SK-N-SH (cell line): ENCODE measurements around the gene RAI1. TPM values are rescaled to one million over a fixed set of nuclear protein-coding genes. Genes with fewer than 3 reads are reported as not detected.

ENCODE experiments used
- CTCF ChIA-PET: fragments of 300-600, 350-600 bp; formaldehyde crosslinking; extraction: SDS; loops from one replicate; lab custom pipeline; 2021; lab: Yijun Ruan, JAX
- POLR2A ChIA-PET: fragments of 350-600 bp; sonication (Branson Sonifier 250); formaldehyde crosslinking; extraction: SDS; loops from one replicate; lab custom pipeline; 2020; ENCODE audit warnings: antibody characterized with exemption, inconsistent platforms; lab: Yijun Ruan, JAX
- DNase-seq: peaks from one replicate; pipeline ENCODE4 v3.0.0; 2012
- H2AFZ ChIP-seq: fragments of 200-600 bp; sonication (generic); 2 replicates; pipeline ENCODE4 v1.8.1; 2016; ENCODE audit warnings: antibody characterized with exemption, mild to moderate bottlenecking, low read depth
- H3F3A ChIP-seq: fragments of 200-600 bp; sonication (generic); replicated peaks from 2 replicates; pipeline ENCODE3; 2016; ENCODE audit warnings: antibody characterized with exemption, mild to moderate bottlenecking; ENCODE audit not compliant: insufficient read depth
- H3K27ac ChIP-seq, 2 experiments: fragments of 200-500 bp in 1 of 2; fragments of 200-600 bp in 1 of 2; sonication (Bioruptor generic) in 1 of 2; sonication (generic), shearing (Covaris generic) in 1 of 2; 2 replicates each; pipeline versions ENCODE4 v1.5.1 to v1.6.1; 2014 to 2016; ENCODE audit warnings: low read depth in 2 of 2, inconsistent platforms in 1 of 2, low read length in 1 of 2, mild to moderate bottlenecking in 1 of 2, mixed read lengths in 1 of 2
- H3K27me3 ChIP-seq: fragments of 200-600 bp; sonication (generic), shearing (Covaris generic); 2 replicates; pipeline ENCODE4 v1.6.1; 2016; ENCODE audit warnings: mixed run types; ENCODE audit not compliant: insufficient read depth
- H3K36me3 ChIP-seq, 2 experiments: fragments of 200-500 bp in 1 of 2; fragments of 200-600 bp in 1 of 2; sonication (Bioruptor generic) in 1 of 2; sonication (generic) in 1 of 2; replicated peaks in 1 of 2; 2 replicates each; pipeline versions ENCODE3 to v1.5.1; 2014 to 2016; ENCODE audit warnings: low read length in 1 of 2, mild to moderate bottlenecking in 1 of 2; ENCODE audit not compliant: insufficient read depth in 2 of 2, control insufficient read depth in 1 of 2
- H3K4me1 ChIP-seq, 2 experiments: fragments of 200-500 bp in 1 of 2; fragments of 200-600 bp in 1 of 2; sonication (Bioruptor generic) in 1 of 2; sonication (generic), shearing (Covaris generic) in 1 of 2; 2 replicates each; pipeline versions ENCODE4 v1.5.1 to v1.6.1; 2014 to 2016; ENCODE audit warnings: low read depth in 1 of 2, low read length in 1 of 2, mixed run types in 1 of 2; ENCODE audit not compliant: insufficient read depth in 2 of 2, control insufficient read depth in 1 of 2
- H3K4me2 ChIP-seq: fragments of 200-600 bp; sonication (generic), shearing (Covaris generic); 2 replicates; pipeline ENCODE4 v1.6.1; 2017; ENCODE audit warnings: mixed run types
- H3K4me3 ChIP-seq, 2 experiments: fragments of 200-500 bp in 1 of 2; fragments of 200-600 bp in 1 of 2; sonication (Bioruptor generic) in 1 of 2; sonication (generic), shearing (Covaris generic) in 1 of 2; 2 replicates each; pipeline versions ENCODE4 v1.5.1 to v1.8.1; 2014 to 2016; ENCODE audit warnings: low read depth in 2 of 2, inconsistent platforms in 1 of 2, low read length in 1 of 2, mild to moderate bottlenecking in 1 of 2, mixed read lengths in 1 of 2, moderate library complexity in 1 of 2
- H3K79me2 ChIP-seq: fragments of 200-600 bp; sonication (generic); 2 replicates; pipeline ENCODE4 v1.8.1; 2017; ENCODE audit warnings: mild to moderate bottlenecking; ENCODE audit not compliant: insufficient read depth
- H3K9ac ChIP-seq: fragments of 200-600 bp; sonication (generic); 2 replicates; pipeline ENCODE4 v1.6.1; 2017; ENCODE audit warnings: mixed run types
- H3K9me2 ChIP-seq: fragments of 200-600 bp; sonication (generic); 2 replicates; pipeline ENCODE4 v1.6.1; 2017; ENCODE audit warnings: mixed run types
- H3K9me3 ChIP-seq: fragments of 200-600 bp; sonication (generic); 2 replicates; pipeline ENCODE4 v1.6.1; 2017; ENCODE audit warnings: mixed run types, mild to moderate bottlenecking, moderate library complexity
- H4K20me1 ChIP-seq: fragments of 200-600 bp; sonication (generic); 2 replicates; pipeline ENCODE4 v1.6.1; 2017; ENCODE audit warnings: mild to moderate bottlenecking, mixed run types; ENCODE audit not compliant: insufficient read depth
- FOXJ3 ChIP-seq: sonication (generic); formaldehyde crosslinking; IDR thresholded peaks from 2 replicates; pipeline ENCODE4 v1.5.1; 2020; ENCODE audit warnings: mild to moderate bottlenecking, missing genetic modification reagents
- FOXM1 ChIP-seq: IDR thresholded peaks from 2 replicates; pipeline ENCODE4 v1.4.0; 2012; ENCODE audit warnings: low read depth, mild to moderate bottlenecking
- GABPA ChIP-seq: IDR thresholded peaks from 2 replicates; pipeline ENCODE4 v1.4.0; 2012; ENCODE audit warnings: low read depth, mild to moderate bottlenecking
- GATA2 ChIP-seq: sonication (generic); formaldehyde crosslinking; IDR thresholded peaks from 2 replicates; pipeline ENCODE4 v1.5.0; 2020; ENCODE audit warnings: mild to moderate bottlenecking, missing genetic modification reagents
- JUND ChIP-seq: IDR thresholded peaks from 2 replicates; pipeline ENCODE4 v1.4.0; 2012
- MEF2A ChIP-seq: IDR thresholded peaks from 2 replicates; pipeline ENCODE4 v1.4.0; 2012; ENCODE audit warnings: low read depth, borderline replicate concordance
- NFIC ChIP-seq: IDR thresholded peaks from 2 replicates; pipeline ENCODE4 v1.4.0; 2012; ENCODE audit warnings: borderline replicate concordance
- NRF1 ChIP-seq: IDR thresholded peaks from 2 replicates; pipeline ENCODE4 v1.6.1; 2012; ENCODE audit warnings: low read depth, mild to moderate bottlenecking, low read length
- REST ChIP-seq: IDR thresholded peaks from 2 replicates; pipeline ENCODE4 v1.6.1; 2012; ENCODE audit warnings: mild to moderate bottlenecking, low read depth, low read length, moderate library complexity
- RXRA ChIP-seq: IDR thresholded peaks from 2 replicates; pipeline ENCODE4 v1.4.0; 2012; ENCODE audit warnings: low read depth, mild to moderate bottlenecking, borderline replicate concordance
- TAF1 ChIP-seq: IDR thresholded peaks from 2 replicates; pipeline ENCODE4 v1.6.1; 2012; ENCODE audit warnings: low read depth, mild to moderate bottlenecking, low read length, moderate library complexity, borderline replicate concordance
- USF1 ChIP-seq: IDR thresholded peaks from 2 replicates; pipeline ENCODE4 v1.4.0; 2012; ENCODE audit warnings: low read depth, borderline replicate concordance
- YY1 ChIP-seq: IDR thresholded peaks from 2 replicates; pipeline ENCODE4 v1.4.0; 2012; ENCODE audit warnings: low read depth, mild to moderate bottlenecking
- WGBS: methylation state at CpG from one replicate; pipeline ENCODE4 v1.1.6; 2017; ENCODE audit warnings: low lambda C conversion rate; 5-methylcytosine and 5-hydroxymethylcytosine counted together
- polyA plus RNA-seq, 3 experiments: library from polyadenylated mRNA; depleted of rRNA; stranded (reverse); fragments of >200 nt; gene quantifications; 2 replicates each; pipeline ENCODE4 v1.2.3, GENCODE V29; 2012

The RAI1 gene
- polyA plus RNA-seq, 1 of the 3 experiments (the other 2 are of a cell fraction), result 4.7 TPM

DNA sequence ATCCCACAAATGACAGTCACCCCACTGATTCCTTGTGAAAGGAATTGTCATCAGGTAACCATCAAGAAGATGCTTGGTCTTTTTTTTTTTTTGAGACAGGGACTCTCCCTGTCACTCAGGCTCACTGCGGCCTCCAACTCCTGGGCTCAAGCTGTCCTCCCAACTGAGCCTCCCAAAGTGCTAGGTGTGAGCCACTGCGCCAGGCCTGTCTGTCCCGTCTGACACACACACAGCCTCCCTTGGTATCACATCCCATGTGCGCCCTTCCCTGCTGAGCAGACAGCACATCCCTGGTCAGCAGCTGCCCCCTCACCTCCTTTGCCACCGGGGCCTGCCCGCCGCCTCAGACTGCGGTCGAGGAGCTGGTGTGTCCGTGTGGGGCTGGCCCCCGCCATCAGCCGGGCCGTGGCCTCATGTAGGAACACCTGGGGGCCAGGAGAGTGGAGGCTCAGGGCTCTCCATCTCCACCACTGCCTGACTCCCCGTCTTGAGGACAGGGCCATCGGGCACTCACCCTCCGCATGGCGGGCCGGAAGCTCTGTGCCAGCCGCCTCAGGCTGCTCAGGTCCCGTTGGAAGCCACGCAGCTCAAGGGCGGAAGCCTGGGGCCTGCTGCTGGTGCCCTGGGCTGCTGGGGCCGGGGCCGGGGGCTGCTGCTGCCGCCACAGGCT is 131.9 kb downstream of the RAI1 start:
- Histone ChIP-seq H3F3A (peaks cover 8% of the 10 kb centered on the region), H3K27ac (peak overlapping the region in 1 of 2 experiments; percentile 25; a peak in 1 of 4 replicates), H3K9me2 (no peaks in the 10 kb centered on the region), H2AFZ (no peak overlapping the region), H3K36me3 (peaks cover 2 to 65% of the 10 kb centered on the region in 2 experiments), H3K27me3 (no peaks in the 10 kb centered on the region), H3K4me1 (peaks cover 0 to 55% of the 10 kb centered on the region in 2 experiments; a peak in 3 of 4 replicates), H3K9me3 (no peaks in the 10 kb centered on the region), H3K4me2 (no peak overlapping the region), H3K4me3 (no peak overlapping the region), H3K9ac (no peak overlapping the region), H3K79me2 (no peaks in the 10 kb centered on the region), H4K20me1 (no peaks in the 10 kb centered on the region)
- TF ChIP-seq MEF2A, result no peak
- TF ChIP-seq YY1, result no peak
- TF ChIP-seq RXRA, result no peak
- no peak for TF ChIP-seq GATA2 (CRISPR knock-in tag)
- no peak for TF ChIP-seq USF1
- TF ChIP-seq NRF1, result no peak
- TF ChIP-seq FOXM1, result no peak
- TF ChIP-seq FOXJ3 (CRISPR knock-in tag), result no peak
- TF ChIP-seq NFIC, result no peak
- TF ChIP-seq REST, result no peak
- TF ChIP-seq TAF1, result no peak
- no peak for TF ChIP-seq GABPA
- 92% methylated on average over 15 of the region's 25 CpGs for WGBS
- CTCF ChIA-PET, result interaction anchor here (0.8 to 5.3 kb wide), 33 partner anchors 9 to 223 kb away, joined by 3 to 72 read pairs (median 7); partner anchors contain the start of gene SREBF1
- POLR2A ChIA-PET, result interaction anchor here (1.0 to 2.0 kb wide), 5 partner anchors 9 to 48 kb away, joined by 3 to 8 read pairs (median 4); partner anchors contain the start of gene SREBF1
- DNase-seq, result no peak

DNA sequence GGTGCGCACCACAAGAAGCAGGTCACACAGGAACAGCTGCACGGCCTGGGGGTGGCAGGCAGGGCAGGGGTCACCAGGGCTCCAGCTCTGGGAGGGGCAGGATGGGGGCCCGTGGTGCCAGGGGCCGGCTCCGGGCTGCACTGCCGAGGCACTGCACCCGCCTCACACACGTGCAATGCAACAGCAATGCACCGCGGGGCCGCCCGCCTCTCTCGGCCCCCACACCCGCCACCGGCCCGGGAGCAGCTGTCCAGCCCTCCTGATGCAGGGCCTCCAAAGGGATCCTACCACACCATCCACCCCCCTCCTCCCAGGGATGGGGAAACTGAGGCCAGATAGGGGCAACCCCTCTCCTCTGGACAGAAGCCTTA is 132.5 kb downstream of the RAI1 start:
- H3K4me2 ChIP-seq, result no peak overlapping the region
- H3F3A ChIP-seq, result peaks cover 11% of the 10 kb centered on the region
- TF ChIP-seq REST (no peak), JUND (no peak)
- H3K79me2 ChIP-seq, result no peaks in the 10 kb centered on the region
- no peak overlapping the region for H2AFZ ChIP-seq
- no peaks in the 10 kb centered on the region for H4K20me1 ChIP-seq
- H3K9ac ChIP-seq, result no peak overlapping the region
- peaks cover 2 to 69% of the 10 kb centered on the region in 2 experiments for H3K36me3 ChIP-seq
- ChIA-PET CTCF (interaction anchor here (0.8 to 5.3 kb wide), 21 partner anchors 8 to 222 kb away, joined by 3 to 72 read pairs (median 14); partner anchors contain the start of gene SREBF1), POLR2A (interaction anchor here (1.0 to 2.0 kb wide), 5 partner anchors 9 to 48 kb away, joined by 3 to 5 read pairs (median 4); no protein-coding TSS in a partner anchor)
- no peaks in the 10 kb centered on the region for H3K9me2 ChIP-seq
- peaks cover 0 to 60% of the 10 kb centered on the region in 2 experiments; a peak in 3 of 4 replicates for H3K4me1 ChIP-seq
- no peak overlapping the region for H3K4me3 ChIP-seq
- no peaks in the 10 kb centered on the region for H3K27me3 ChIP-seq
- WGBS, result 100% methylated on average over 2 of the region's 16 CpGs
- no peak overlapping the region; a peak in 1 of 4 replicates for H3K27ac ChIP-seq
- DNase-seq, result no peak
- H3K9me3 ChIP-seq, result no peaks in the 10 kb centered on the region
